HK-2 (cell line): ENCODE data around the gene CFB.
"Not testable (repeated sequence)": the region's sequence is repeated elsewhere in the genome, so short reads cannot be mapped to it uniquely, and the experiment has no call there.

Experiments
- DNase-seq: peaks from one replicate; pipeline ENCODE4 v3.0.0-alpha.2; 2018; ENCODE audit not compliant: unreplicated experiment

CFB gene

DNA sequence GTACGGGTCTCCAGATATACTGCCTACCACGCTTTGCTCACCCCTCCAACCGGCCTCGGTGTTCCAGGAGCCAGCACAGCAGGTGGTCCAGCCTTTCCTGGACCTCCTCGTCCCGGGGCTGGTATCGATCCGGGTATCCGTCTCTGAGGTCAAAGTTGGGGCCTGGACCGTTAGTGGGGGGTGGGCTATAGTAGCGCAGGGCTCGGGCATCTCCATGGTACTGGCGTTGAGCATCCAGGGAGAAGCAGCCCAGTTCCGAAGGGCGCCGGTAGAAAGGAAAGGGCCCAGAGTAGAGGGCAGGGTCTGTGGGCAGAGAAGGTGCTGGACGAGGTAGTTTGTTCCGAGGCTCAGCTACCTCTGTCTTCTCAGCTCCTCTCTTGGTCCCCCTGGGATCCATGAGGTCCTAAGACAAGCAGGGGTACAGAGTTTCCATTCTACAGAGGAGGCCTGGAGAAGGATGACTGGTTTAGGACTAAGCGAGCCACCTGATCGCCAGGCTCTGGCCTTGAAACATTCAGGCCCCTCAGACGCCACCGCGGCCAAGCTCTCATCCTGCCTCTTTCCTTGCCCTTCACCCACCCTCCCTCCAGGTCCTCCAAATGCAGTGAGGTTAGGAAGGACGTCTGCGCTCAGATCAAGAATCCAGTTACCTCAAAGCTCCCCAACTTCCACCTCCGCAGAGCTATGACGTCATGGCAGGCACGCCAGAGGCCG lies 25.5 kb downstream of the CFB start:
- DNase-seq = no peak

DNA sequence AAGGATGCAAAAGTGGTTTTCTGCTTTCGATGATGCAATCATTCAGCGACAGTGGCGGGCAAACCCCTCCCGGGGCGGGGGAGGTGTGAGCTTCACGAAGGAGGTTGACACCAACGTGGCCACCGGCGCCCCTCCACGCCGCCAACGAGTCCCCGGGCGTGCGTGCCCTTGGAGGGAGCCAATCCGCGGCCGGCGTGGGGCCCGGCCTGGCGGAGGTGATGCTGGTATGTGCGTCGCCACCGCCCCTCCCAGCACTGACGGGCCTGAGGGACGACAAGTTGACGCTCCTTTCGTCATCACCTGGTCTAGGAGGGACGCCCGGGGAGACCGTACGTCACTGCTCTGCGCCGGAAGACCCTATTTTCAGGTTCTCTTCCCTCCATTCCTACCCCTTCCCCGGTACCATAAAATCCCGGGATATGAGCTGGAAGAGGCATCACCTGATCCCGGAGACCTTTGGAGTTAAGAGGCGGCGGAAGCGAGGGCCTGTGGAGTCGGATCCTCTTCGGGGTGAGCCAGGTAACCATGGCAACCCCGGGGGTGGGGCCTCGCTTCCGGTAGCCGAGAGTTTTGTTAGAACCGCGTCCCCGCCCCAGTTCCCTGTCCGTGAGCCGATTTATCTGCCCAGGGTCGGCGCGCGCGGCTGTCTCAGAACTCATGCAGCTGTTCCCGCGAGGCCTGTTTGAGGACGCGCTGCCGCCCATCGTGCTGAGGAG lies 26.3 kb downstream of the CFB start, which contains the start of gene DXO:
TSS of gene DXO (minus strand) at position 146 of the 716 bp plus-strand sequence. CDS start 463 bp downstream, outside the sequence.
- peak; percentile 95 for DNase-seq

DNA sequence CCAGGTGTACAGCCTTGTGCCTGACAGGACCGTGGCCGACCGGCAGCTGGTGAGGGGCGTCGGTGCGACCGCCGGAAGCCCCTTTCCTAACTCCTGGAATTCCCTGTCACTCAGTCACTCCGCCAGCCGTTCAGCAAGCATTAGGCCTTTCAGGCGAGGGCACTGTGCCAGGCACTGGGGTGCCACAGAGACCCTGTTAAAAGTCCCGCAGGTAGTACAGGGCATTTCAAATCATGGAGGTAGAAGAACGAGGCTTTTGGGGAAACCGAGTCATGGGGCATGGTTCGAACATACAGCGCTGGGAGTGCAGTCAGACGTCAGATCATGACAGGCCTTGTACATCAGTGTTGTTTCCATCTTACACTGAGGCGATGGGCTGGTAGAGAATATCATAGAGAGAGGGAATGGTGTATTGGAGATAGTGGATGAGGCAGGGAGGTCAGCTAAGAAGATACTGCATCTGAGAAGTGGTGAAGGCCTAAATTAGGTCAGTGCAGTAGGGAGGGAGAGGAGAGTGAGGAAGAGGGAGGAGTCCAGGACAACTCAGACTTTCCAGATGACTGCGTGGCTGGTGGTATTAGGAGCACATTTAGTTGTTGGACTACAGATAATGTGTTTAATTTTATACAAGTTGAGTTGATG lies 26.9 kb downstream of the CFB start:
- DNase-seq = no peak

DNA sequence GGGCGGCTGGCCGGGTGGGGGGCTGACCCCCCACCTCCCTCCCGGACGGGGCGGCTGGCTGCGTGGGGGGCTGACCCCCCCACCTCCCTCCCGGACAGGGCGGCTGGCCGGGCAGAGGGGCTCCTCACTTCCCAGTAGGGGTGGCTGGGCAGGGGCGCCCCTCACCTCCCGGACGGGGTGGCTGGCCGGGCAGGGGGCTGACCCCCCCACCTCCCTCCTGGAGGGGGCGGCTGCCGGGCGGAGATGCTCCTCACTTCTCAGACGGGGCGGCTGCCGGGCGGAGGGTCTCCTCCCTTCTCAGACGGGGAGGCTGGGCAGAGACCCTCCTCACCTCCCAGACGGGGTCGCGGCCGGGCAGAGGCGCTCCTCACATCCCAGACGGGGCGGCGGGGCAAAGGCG lies 30.2 kb downstream of the CFB start:
- not testable (repeated sequence) for DNase-seq

DNA sequence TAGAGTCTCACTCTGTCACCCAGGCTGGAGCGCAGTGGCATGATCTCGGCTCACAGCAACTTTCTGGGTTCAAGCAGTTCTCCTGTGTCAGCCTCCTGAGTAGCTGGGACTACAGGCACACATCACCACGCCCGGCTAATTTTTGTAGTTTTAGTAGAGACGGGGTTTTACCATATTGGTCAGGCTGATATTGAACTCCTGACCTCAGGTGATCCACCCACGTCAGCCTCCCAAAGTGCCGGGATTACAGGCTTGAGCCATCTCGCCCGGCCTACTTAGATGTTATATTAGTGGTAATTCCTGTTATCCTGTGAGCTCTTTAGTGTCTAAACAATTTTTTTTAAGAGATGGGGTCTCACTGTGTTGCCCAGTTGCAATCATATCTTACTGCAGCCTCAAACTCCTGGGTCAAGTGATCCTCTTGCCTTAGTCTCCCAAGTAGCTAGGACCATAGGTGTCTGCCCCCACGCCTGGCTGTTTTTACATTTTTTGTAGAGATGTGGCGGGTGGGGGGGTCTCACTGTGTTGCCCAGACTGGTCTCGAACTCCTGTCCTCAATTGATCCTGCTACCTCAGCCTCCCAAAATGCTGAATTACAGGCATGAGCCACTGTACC lies 32.0 kb downstream of the CFB start:
- DNase-seq = no peak

DNA sequence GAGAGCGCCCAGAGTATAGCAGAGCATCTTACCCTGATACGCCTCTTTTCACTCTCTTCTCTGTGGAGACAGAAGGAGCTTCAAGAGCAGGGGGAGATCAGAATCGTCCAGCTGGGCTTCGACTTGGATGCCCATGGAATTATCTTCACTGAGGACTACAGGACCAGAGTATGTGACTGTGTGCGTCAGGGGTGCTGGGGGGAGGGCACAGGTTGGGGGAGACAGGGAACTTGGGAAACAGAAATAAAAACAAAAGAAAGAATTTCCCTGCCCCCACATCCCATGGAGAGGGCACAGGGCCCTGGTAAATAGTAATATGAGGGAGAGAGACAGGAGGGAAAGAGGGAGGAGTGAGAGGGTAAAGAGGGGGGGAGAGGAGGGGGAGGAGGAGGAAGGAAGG lies 32.9 kb downstream of the CFB start:
- DNase-seq = no peak

DNA sequence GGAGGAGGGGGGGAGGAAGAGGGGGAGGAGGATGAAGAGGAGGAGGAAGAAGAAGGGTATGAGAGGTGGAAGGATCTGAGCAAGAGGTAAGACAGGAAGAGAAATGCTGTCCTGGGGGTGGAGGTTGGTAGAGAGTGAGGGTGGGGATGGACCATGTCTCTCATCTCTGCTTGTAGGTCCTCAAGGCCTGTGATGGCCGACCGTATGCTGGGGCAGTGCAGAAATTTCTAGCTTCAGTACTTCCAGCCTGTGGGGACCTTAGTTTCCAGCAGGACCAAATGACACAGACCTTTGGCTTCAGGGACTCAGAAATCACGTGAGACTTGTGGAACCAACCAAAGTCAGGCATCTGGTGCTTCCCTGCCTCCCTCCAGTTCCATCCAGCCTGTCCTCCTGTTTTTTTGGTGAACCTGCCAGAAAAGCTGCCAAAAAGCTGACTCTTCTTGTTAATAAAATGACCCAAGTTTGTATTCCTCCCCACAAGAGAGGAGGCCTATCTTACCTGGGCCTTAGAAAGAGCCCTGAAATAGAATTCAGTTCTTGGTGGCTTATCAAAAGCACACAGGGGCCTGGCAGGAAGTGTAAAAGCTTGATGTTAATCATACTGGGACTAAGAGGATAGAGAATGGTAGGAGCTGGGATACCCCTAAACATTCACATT lies 33.5 kb downstream of the CFB start:
- no peak for DNase-seq

DNA sequence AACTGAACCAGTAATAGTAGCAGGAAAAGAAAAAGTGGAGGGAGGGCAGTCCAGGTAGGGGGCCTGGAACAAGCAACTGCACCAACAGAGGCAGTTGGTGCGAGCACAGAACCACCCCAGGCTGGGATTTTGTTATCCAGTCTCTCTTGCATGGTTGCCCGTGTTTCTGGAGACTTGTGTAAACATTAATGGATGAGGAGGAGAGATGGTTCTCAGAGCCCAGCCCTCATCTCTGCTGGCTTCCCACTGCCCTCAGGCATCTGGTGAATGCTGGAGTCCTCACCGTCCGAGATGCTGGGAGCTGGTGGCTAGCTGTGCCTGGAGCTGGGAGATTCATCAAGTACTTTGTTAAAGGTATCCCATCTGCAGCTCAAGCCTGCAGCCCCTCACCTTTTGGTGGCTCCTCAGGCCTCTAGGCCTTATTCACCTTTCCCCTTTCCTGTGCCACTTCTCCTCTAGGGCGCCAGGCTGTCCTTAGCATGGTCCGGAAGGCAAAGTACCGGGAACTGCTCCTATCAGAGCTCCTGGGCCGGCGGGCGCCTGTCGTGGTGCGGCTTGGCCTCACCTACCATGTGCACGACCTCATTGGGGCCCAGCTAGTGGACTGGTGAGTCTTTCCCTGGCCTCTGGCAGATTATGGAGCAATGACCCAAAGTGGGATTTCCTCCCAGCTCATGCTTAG lies 34.4 kb downstream of the CFB start:
- DNase-seq = not testable (repeated sequence)

DNA sequence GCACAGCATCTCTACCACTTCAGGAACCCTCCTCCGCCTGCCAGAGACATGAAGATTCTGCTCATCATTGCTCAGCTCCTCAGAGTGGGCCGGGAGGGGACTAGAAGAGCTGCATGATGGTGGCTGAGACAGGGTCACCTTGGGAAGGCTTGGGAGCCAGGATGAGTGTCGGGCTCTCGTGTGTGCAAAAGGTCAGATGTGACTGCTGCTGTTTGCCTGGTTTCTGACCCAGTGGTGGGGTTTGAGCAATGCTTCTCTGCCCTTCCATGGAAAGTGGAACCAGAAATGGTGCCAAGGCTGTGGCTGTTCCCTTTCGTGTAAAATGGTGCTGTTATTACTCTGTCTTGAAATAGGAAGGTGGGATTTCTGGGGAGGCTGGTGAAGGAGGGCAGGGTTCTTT lies 35.1 kb downstream of the CFB start:
- not testable (repeated sequence) for DNase-seq

DNA sequence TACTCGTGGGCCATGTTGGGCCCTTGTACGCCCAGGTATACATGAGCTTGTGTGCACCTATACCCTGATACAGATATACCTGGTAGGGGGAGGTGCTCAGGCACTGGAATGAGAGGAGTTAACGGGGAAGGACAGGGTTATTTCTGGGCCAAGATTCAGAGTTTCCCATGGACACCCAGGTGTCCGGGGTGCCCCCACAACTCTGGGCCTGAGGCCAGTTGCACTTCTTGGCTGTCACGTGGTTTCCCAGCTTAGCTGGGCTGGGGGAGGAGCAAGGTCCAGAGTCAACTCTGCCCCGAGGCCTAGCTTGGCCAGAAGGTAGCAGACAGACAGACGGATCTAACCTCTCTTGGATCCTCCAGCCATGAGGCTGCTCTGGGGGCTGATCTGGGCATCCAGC lies 35.8 kb downstream of the CFB start, which contains the start of gene C4A:
TSS of gene C4A (plus strand) at position 314 of the 400 bp plus-strand sequence. CDS start at position 365, 51 bp downstream.
- not testable (repeated sequence) for DNase-seq

DNA sequence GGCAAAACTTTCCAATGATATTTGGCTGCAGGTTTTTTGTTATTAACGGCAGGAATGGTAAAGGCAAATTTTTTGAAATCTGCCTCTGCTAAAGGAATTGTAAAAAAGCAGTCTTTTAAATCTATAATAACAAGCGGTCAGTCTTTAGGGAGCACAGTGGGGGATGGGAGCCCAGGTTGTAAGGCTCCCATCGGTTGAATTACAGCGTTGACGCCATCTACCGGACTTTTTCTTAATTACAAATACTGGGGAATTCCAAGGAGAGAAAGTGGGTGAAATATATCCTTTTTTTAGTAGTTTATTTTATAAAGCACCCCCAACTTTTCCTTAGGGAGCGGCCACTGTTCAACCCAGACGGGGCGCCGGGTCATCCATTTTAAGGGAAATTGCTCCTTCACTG lies 43.5 kb downstream of the CFB start:
- DNase-seq = not testable (repeated sequence)

DNA sequence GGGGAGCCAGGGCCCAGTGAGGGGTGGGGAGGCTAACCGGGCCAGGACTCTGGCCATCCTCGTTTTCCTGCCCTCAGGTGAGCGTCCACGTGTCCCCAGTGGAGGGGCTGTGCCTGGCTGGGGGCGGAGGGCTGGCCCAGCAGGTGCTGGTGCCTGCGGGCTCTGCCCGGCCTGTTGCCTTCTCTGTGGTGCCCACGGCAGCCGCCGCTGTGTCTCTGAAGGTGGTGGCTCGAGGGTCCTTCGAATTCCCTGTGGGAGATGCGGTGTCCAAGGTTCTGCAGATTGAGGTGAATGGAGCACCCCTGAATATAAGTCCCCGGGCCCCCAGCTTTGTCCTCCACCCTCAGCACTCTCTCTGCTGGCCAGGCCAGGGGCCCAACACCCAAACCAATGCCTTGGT lies 48.5 kb downstream of the CFB start:
- DNase-seq = not testable (repeated sequence)

DNA sequence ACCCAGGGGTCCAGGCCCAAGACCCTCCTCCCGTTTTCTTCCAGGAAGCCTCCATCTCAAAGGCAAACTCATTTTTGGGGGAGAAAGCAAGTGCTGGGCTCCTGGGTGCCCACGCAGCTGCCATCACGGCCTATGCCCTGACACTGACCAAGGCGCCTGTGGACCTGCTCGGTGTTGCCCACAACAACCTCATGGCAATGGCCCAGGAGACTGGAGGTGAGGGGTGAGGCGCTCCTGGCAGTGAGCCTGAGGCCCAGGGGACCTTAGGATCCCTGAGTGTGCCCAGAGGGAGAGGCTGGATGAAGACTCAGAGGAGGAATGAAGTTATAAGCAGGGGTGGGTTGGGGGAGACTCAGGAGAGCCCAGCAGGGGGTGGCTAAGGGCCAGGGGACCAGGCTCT lies 50.5 kb downstream of the CFB start:
- not testable (repeated sequence) for DNase-seq
